ENCODE data around the gene OAS2.

GRCh38 chr12:112970391-112970790 lies 7.9 kb upstream of the OAS2 start:
- TF ChIP-seq CEBPB (IDR thresholded peaks at IDR 0.05; ENCODE audit: low read depth, low read length) = no peak
- TF ChIP-seq, protein P1, sequence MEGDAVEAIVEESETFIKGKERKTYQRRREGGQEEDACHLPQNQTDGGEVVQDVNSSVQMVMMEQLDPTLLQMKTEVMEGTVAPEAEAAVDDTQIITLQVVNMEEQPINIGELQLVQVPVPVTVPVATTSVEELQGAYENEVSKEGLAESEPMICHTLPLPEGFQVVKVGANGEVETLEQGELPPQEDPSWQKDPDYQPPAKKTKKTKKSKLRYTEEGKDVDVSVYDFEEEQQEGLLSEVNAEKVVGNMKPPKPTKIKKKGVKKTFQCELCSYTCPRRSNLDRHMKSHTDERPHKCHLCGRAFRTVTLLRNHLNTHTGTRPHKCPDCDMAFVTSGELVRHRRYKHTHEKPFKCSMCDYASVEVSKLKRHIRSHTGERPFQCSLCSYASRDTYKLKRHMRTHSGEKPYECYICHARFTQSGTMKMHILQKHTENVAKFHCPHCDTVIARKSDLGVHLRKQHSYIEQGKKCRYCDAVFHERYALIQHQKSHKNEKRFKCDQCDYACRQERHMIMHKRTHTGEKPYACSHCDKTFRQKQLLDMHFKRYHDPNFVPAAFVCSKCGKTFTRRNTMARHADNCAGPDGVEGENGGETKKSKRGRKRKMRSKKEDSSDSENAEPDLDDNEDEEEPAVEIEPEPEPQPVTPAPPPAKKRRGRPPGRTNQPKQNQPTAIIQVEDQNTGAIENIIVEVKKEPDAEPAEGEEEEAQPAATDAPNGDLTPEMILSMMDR (IDR thresholded peaks at IDR 0.05; ENCODE audit: control extremely low read depth in 1 of 3, insufficient read depth in 1 of 3, low read depth in 1 of 3, low read length in 3 of 3) = no peak
- TF ChIP-seq POLR2A (IDR thresholded peaks at IDR 0.05; ENCODE audit: control extremely low read depth in 1 of 2, low read depth in 2 of 2, low read length in 2 of 2) = no peak
- no peak for TF ChIP-seq SIRT6 (IDR thresholded peaks at IDR 0.05; ENCODE audit: low read length)
- TF ChIP-seq SP2 (IDR thresholded peaks at IDR 0.05; ENCODE audit: low read length) = no peak
- no peak for TF ChIP-seq CHD2 (IDR thresholded peaks at IDR 0.05; ENCODE audit: low read length)
- TF ChIP-seq TEAD4 (IDR thresholded peaks at IDR 0.05; ENCODE audit: low read depth, low read length) = no peak
- no peak for TF ChIP-seq MAFK (IDR thresholded peaks at IDR 0.05; ENCODE audit: low read depth, low read length)
- TF ChIP-seq KDM1A (IDR thresholded peaks at IDR 0.05; ENCODE audit: borderline replicate concordance, low read length) = no peak
- no peak for TF ChIP-seq EZH2 (IDR thresholded peaks at IDR 0.05; ENCODE audit: low read depth, low read length, severe bottlenecking)
- no peak for TF ChIP-seq JUND (IDR thresholded peaks at IDR 0.05; ENCODE audit: low read length)
- TF ChIP-seq BRCA1 (IDR thresholded peaks at IDR 0.05; ENCODE audit: low read depth, low read length) = no peak
- no peak for TF ChIP-seq GTF2F1 (IDR thresholded peaks at IDR 0.05; ENCODE audit: borderline replicate concordance, low read depth, low read length)
